Activated effector memory CD4-positive, alpha-beta T cell treated with anti-CD3 and anti-CD28 coated beads, Interleukin-2, amount 50 U/mL, for 16 hours (primary cell): ENCODE results near the gene BCL3.

ENCODE experiments used
- DNase-seq: peaks from one replicate; pipeline ENCODE4 v3.0.0-alpha.2; 2020

The BCL3 gene

GRCh38 chr19:44722131-44723121 lies 26.1 kb upstream of the BCL3 start:
- no peak for DNase-seq

GRCh38 chr19:44723299-44723951 lies 25.1 kb upstream of the BCL3 start:
- DNase-seq = no peak

GRCh38 chr19:44723952-44724319 lies 24.6 kb upstream of the BCL3 start:
- DNase-seq = peak; percentile 93

GRCh38 chr19:44725251-44725650 lies 23.3 kb upstream of the BCL3 start:
- no peak for DNase-seq

- no peak for DNase-seq
Measured at GRCh38 chr19:44725684-44726083, 22.8 kb upstream of the BCL3 start.

GRCh38 chr19:44726465-44726864 lies 22.0 kb upstream of the BCL3 start:
- DNase-seq = no peak

GRCh38 chr19:44728178-44728577 lies 20.3 kb upstream of the BCL3 start:
- no peak for DNase-seq

- DNase-seq = no peak
Measured at GRCh38 chr19:44729516-44730033, 18.9 kb upstream of the BCL3 start.

GRCh38 chr19:44731081-44731480 lies 17.4 kb upstream of the BCL3 start:
- no peak for DNase-seq

- DNase-seq = no peak
Measured at GRCh38 chr19:44731622-44732021, 16.9 kb upstream of the BCL3 start.

GRCh38 chr19:44732235-44733014 lies 16.1 kb upstream of the BCL3 start:
- DNase-seq = no peak

GRCh38 chr19:44734357-44734756 lies 14.2 kb upstream of the BCL3 start:
- DNase-seq = no peak

- DNase-seq = no peak
Measured at GRCh38 chr19:44735011-44735410, 13.5 kb upstream of the BCL3 start.

GRCh38 chr19:44737238-44738071 lies 11.1 kb upstream of the BCL3 start:
- no peak for DNase-seq

- DNase-seq = no peak
Measured at GRCh38 chr19:44738136-44738535, 10.4 kb upstream of the BCL3 start.

- DNase-seq = no peak
Measured at GRCh38 chr19:44738603-44739558, 9.6 kb upstream of the BCL3 start.

GRCh38 chr19:44740351-44740824 lies 8.1 kb upstream of the BCL3 start:
- DNase-seq = no peak

GRCh38 chr19:44741258-44741731 lies 7.2 kb upstream of the BCL3 start:
- no peak for DNase-seq

GRCh38 chr19:44741841-44742329 lies 6.6 kb upstream of the BCL3 start:
- DNase-seq = no peak

GRCh38 chr19:44742330-44743061 lies 6.0 kb upstream of the BCL3 start:
- no peak for DNase-seq
